OCI-LY7 (cell line): Measurements from ENCODE around the gene IFITM10. TPM values are rescaled to one million over a fixed set of nuclear protein-coding genes. Genes with fewer than 3 reads are reported as not detected.
"Not testable (repeated sequence)": the region's sequence is repeated elsewhere in the genome, so short reads cannot be mapped to it uniquely, and the experiment has no call there.

Source experiments
- BruUV-seq: library from RNA; stranded (reverse); fragments of 400-500 nt; replicated peaks from 2 replicates; lab custom pipeline; 2021; lab: Mats Ljungman, UMichigan
- CTCF ChIA-PET: fragments of 300-600 bp; sonication (Branson Sonifier 250); formaldehyde crosslinking; loops from one replicate; lab custom pipeline; 2022; ENCODE audit warnings: antibody characterized with exemption; ENCODE audit not compliant: unreplicated experiment; lab: Charles Lee
- POLR2A ChIA-PET: fragments of 300-600 bp; sonication (Branson Sonifier 250); formaldehyde crosslinking; loops from one replicate; lab custom pipeline; 2022; ENCODE audit warnings: antibody characterized with exemption; lab: Charles Lee
- DNase-seq: peaks from one replicate; pipeline ENCODE4 v3.0.0-alpha.2; 2015; ENCODE audit warnings: low spot score
- H2AFZ ChIP-seq: fragments of 200-600 bp; sonication (generic), shearing (Covaris generic); 2 replicates; pipeline ENCODE4 v1.6.1; 2014; ENCODE audit warnings: mild to moderate bottlenecking, antibody characterized with exemption, low read length, moderate library complexity
- H3K27ac ChIP-seq: fragments of 200-600 bp; sonication (generic); 2 replicates; pipeline ENCODE4 v1.5.1; 2014; ENCODE audit warnings: mixed run types, low read depth, mild to moderate bottlenecking, moderate library complexity, low read length, inconsistent platforms; ENCODE audit not compliant: poor library complexity, severe bottlenecking
- H3K36me3 ChIP-seq: fragments of 200-600 bp; sonication (generic); 2 replicates; pipeline ENCODE4 v1.6.1; 2014; ENCODE audit warnings: mild to moderate bottlenecking, antibody characterized with exemption, low read length, moderate library complexity, mixed read lengths; ENCODE audit not compliant: insufficient read depth
- H3K4me1 ChIP-seq: fragments of 200-600 bp; sonication (generic); 2 replicates; pipeline ENCODE4 v1.5.1; 2014; ENCODE audit warnings: mild to moderate bottlenecking, low read length; ENCODE audit not compliant: insufficient read depth, poor library complexity, severe bottlenecking
- H3K4me2 ChIP-seq: fragments of 200-600 bp; sonication (generic); 2 replicates; pipeline ENCODE4 v1.6.1; 2014; ENCODE audit warnings: mild to moderate bottlenecking, low read length
- H3K4me3 ChIP-seq: fragments of 200-600 bp; sonication (generic); 2 replicates; pipeline ENCODE4 v1.5.1; 2014; ENCODE audit warnings: mild to moderate bottlenecking, low read depth, low read length; ENCODE audit not compliant: poor library complexity, severe bottlenecking
- H3K79me2 ChIP-seq: fragments of 200-600 bp; sonication (generic); 2 replicates; pipeline ENCODE4 v1.6.1; 2016; ENCODE audit warnings: low read depth, mild to moderate bottlenecking, low read length, moderate library complexity, mixed read lengths; ENCODE audit not compliant: insufficient read depth
- H3K9me2 ChIP-seq: fragments of 200-600 bp; sonication (generic); 2 replicates; pipeline ENCODE4 v1.6.1; 2016; ENCODE audit warnings: mild to moderate bottlenecking, low read length, mixed read lengths; ENCODE audit not compliant: insufficient read depth
- H3K9me3 ChIP-seq: fragments of 200-600 bp; sonication (generic); 2 replicates; pipeline ENCODE4 v1.6.1; 2014; ENCODE audit warnings: mild to moderate bottlenecking, mixed run types, low read length, mixed read lengths
- H4K20me1 ChIP-seq: fragments of 200-600 bp; sonication (generic); 2 replicates; pipeline ENCODE4 v1.6.1; 2014; ENCODE audit warnings: mild to moderate bottlenecking, antibody characterized with exemption, low read length, moderate library complexity, mixed read lengths; ENCODE audit not compliant: insufficient read depth
- CTCF ChIP-seq: fragments of 200-600 bp; sonication (generic); conservative IDR thresholded peaks from 2 replicates; pipeline ENCODE4 v1.5.1; 2014; ENCODE audit warnings: mild to moderate bottlenecking, antibody characterized with exemption, low read length, moderate library complexity, mixed read lengths
- EZH2phosphoT487 ChIP-seq: fragments of 200-600 bp; sonication (generic); IDR thresholded peaks from 2 replicates; pipeline ENCODE4 v1.6.1; 2018; ENCODE audit warnings: low read depth, borderline replicate concordance, mild to moderate bottlenecking, mixed run types, antibody characterized with exemption, low read length, moderate library complexity, mixed read lengths
- intact Hi-C: fragments of 100-400 bp; cut with micrococcal nuclease; formaldehyde crosslinking; loops from one replicate; pipeline ENCODE4 v1.10.0; 2022; ENCODE audit not compliant: unreplicated experiment
- total RNA-seq, 2 experiments: library from RNA; depleted of rRNA in 1 of 2; stranded (reverse); fragments of >200 nt in 1 of 2; shearing (Covaris generic) in 1 of 2; gene quantifications; 2 replicates each; pipeline ENCODE4 v1.2.3, GENCODE V29; 2014 to 2022

IFITM10 gene
- total RNA-seq, 2 experiments from 2014 or later = 0.30 to 0.38 TPM

- no TSS peak for BruUV-seq
- Histone ChIP-seq H3K9me2 (no peaks in the 10 kb centered on the region), H3K4me3 (no peak overlapping the region), H3K36me3 (no peaks in the 10 kb centered on the region), H3K4me2 (no peak overlapping the region), H4K20me1 (no peaks in the 10 kb centered on the region), H3K27ac (no peak overlapping the region), H3K4me1 (peaks cover 5% of the 10 kb centered on the region), H3K79me2 (no peaks in the 10 kb centered on the region), H3K9me3 (no peaks in the 10 kb centered on the region), H2AFZ (no peak overlapping the region)
- CTCF ChIA-PET = no interaction called here
- POLR2A ChIA-PET = no interaction called here
- intact Hi-C loops = no loop called here
- TF ChIP-seq CTCF (no peak), EZH2phosphoT487 (no peak)
- DNase-seq = no peak
Observed at GRCh38 chr11:1770528-1770927, 20.1 kb upstream of the IFITM10 start.

- Histone ChIP-seq H3K9me3 (no peaks in the 10 kb centered on the region), H2AFZ (no peak overlapping the region), H3K79me2 (no peaks in the 10 kb centered on the region), H3K9me2 (no peaks in the 10 kb centered on the region), H3K27ac (no peak overlapping the region), H3K4me1 (peaks cover 5% of the 10 kb centered on the region), H3K4me2 (no peak overlapping the region), H3K4me3 (no peak overlapping the region), H4K20me1 (no peaks in the 10 kb centered on the region), H3K36me3 (no peaks in the 10 kb centered on the region)
- ChIA-PET CTCF (no interaction called here), POLR2A (no interaction called here)
- TF ChIP-seq EZH2phosphoT487 = no peak
- no peak for TF ChIP-seq CTCF
- intact Hi-C loops = no loop called here
- no peak for DNase-seq
- no TSS peak for BruUV-seq
Observed at GRCh38 chr11:1770061-1770460, 19.7 kb upstream of the IFITM10 start.

DNA sequence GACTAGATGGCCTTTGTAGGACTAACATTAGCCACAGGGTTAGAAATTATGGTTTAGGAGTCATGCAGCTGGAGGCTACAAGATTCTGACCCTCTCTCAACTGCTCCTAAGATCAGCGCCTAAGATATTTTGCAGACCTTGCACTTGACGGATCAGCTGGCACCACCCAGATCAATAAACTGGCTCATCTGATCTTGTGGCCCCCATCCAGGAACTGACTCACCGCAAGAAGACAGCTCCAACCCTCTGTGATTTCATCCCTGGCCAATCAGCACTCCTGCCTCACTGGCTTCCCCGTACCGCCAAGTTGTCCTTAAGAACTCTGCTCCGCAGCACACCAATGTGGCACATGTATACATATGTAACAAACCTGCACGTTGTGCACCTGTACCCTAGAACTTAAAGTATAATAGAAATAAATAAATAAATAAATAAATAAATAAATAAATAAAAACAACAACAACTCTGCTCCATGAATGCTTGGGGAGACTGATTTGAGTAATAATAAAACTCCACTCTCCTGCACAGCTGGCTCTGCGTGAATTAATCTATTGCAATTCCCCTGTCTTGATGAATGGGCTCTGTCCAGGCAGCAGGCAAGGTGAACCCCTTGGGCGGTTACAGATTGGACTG lies 19.0 kb upstream of the IFITM10 start:
- H3K4me3 ChIP-seq, POLR2A ChIA-PET, DNase-seq, H3K9me2 ChIP-seq, H3K36me3 ChIP-seq, H3K79me2 ChIP-seq, H3K9me3 ChIP-seq, BruUV-seq, H3K4me2 ChIP-seq, H3K4me1 ChIP-seq, intact Hi-C loops, H2AFZ ChIP-seq, H3K27ac ChIP-seq, H4K20me1 ChIP-seq: not testable (repeated sequence)
- CTCF ChIA-PET = interaction anchor here (0.6 kb wide), 1 partner anchor 504 kb away, joined by 3 read pairs; no protein-coding TSS in a partner anchor
